NCI-H2107 treated with DMSO at 0.1 percent for 48 hours (cell line): ENCODE results near the gene MUC2.

Experiments
- DNase-seq: peaks from one replicate; lab custom pipeline; 2025; ENCODE audit not compliant: unreplicated experiment; lab: John Stamatoyannopoulos, UW

The MUC2 gene

GRCh38 chr11:1036303-1036923 lies 38.3 kb upstream of the MUC2 start, which contains the start of gene MUC6:
Gene MUC6, minus strand, starts transcription at chr11:1036718. Its CDS starts 63 bp downstream, at chr11:1036655.
- no peak for DNase-seq

- no peak for DNase-seq
Observed at GRCh38 chr11:1036931-1037330, 37.7 kb upstream of the MUC2 start.

GRCh38 chr11:1037506-1038055 lies 37.1 kb upstream of the MUC2 start:
- no peak for DNase-seq

GRCh38 chr11:1038361-1038760 lies 36.3 kb upstream of the MUC2 start:
- no peak for DNase-seq

GRCh38 chr11:1038921-1039320 lies 35.8 kb upstream of the MUC2 start:
- DNase-seq, result no peak

GRCh38 chr11:1039481-1040427 lies 34.9 kb upstream of the MUC2 start:
- DNase-seq, result no peak

- DNase-seq, result no peak
Observed at GRCh38 chr11:1040428-1041148, 34.1 kb upstream of the MUC2 start.

- DNase-seq, result no peak
Observed at GRCh38 chr11:1041149-1041467, 33.6 kb upstream of the MUC2 start.

GRCh38 chr11:1041471-1041870 lies 33.2 kb upstream of the MUC2 start:
- no peak for DNase-seq

GRCh38 chr11:1041936-1042608 lies 32.6 kb upstream of the MUC2 start:
- DNase-seq, result no peak

- no peak for DNase-seq
Observed at GRCh38 chr11:1042626-1043562, 31.8 kb upstream of the MUC2 start.

GRCh38 chr11:1043563-1044096 lies 31.0 kb upstream of the MUC2 start:
- DNase-seq, result no peak

GRCh38 chr11:1044160-1044559 lies 30.5 kb upstream of the MUC2 start:
- no peak for DNase-seq

GRCh38 chr11:1047595-1048156 lies 27.0 kb upstream of the MUC2 start:
- no peak for DNase-seq

GRCh38 chr11:1048375-1049070 lies 26.2 kb upstream of the MUC2 start:
- DNase-seq, result no peak

GRCh38 chr11:1049071-1049405 lies 25.6 kb upstream of the MUC2 start:
- no peak for DNase-seq

- DNase-seq, result no peak
Observed at GRCh38 chr11:1049431-1049891, 25.2 kb upstream of the MUC2 start.

GRCh38 chr11:1049911-1050580 lies 24.6 kb upstream of the MUC2 start:
- DNase-seq, result no peak
